HG02623 (cell line): ENCODE results near the gene DGKD.
A peak's percentile ranks its signal among the peaks of the same experiment; 100 is the strongest.
"Not testable (repeated sequence)": the region's sequence is repeated elsewhere in the genome, so short reads cannot be mapped to it uniquely, and the experiment has no call there.

Source experiments
- ATAC-seq: cut with Tn5 transposase; IDR thresholded peaks from one replicate; pipeline ENCODE4 v1.9.1; 2021; ENCODE audit warnings: moderate library complexity; ENCODE audit not compliant: unreplicated experiment

DGKD gene

GRCh38 chr2:233353769-233354499, at the start of gene DGKD:
Gene DGKD (plus strand): TSS chr2:233354494. CDS start chr2:233354519, 25 bp downstream.
- ATAC-seq = peak; percentile 44

- ATAC-seq = no peak
Observed at GRCh38 chr2:233307565-233307964, 46.7 kb upstream of the DGKD start, which contains the start of gene SAG. Gene SAG (plus strand): TSS chr2:233307816. CDS start chr2:233309190, 1,374 bp downstream.

GRCh38 chr2:233311241-233311926, 42.9 kb upstream of the DGKD start:
- no peak for ATAC-seq

- ATAC-seq = no peak
Observed at GRCh38 chr2:233312874-233313273, 41.4 kb upstream of the DGKD start.

GRCh38 chr2:233314180-233314925, 39.9 kb upstream of the DGKD start:
- no peak for ATAC-seq

GRCh38 chr2:233317196-233317943, 36.9 kb upstream of the DGKD start:
- ATAC-seq = no peak

GRCh38 chr2:233319256-233319655, 35.0 kb upstream of the DGKD start:
- ATAC-seq = no peak

GRCh38 chr2:233320470-233320869, 33.8 kb upstream of the DGKD start:
- ATAC-seq = no peak

GRCh38 chr2:233321166-233321565, 33.1 kb upstream of the DGKD start:
- no peak for ATAC-seq

- ATAC-seq = no peak
Observed at GRCh38 chr2:233323851-233324250, 30.4 kb upstream of the DGKD start.

- ATAC-seq = no peak
Observed at GRCh38 chr2:233325256-233325655, 29.0 kb upstream of the DGKD start.

- ATAC-seq = no peak
Observed at GRCh38 chr2:233325814-233326213, 28.5 kb upstream of the DGKD start.

- ATAC-seq = no peak
Observed at GRCh38 chr2:233326500-233326899, 27.8 kb upstream of the DGKD start.

- ATAC-seq = no peak
Observed at GRCh38 chr2:233328922-233329321, 25.4 kb upstream of the DGKD start.

- no peak for ATAC-seq
Observed at GRCh38 chr2:233329489-233330135, 24.7 kb upstream of the DGKD start.

- peak; percentile 72 for ATAC-seq
Observed at GRCh38 chr2:233331536-233331935, 22.8 kb upstream of the DGKD start.

GRCh38 chr2:233332125-233332524, 22.2 kb upstream of the DGKD start:
- no peak for ATAC-seq

GRCh38 chr2:233334915-233335314, 19.4 kb upstream of the DGKD start:
- no peak for ATAC-seq

GRCh38 chr2:233336091-233336490, 18.2 kb upstream of the DGKD start:
- ATAC-seq = not testable (repeated sequence)

GRCh38 chr2:233336541-233336940, 17.8 kb upstream of the DGKD start:
- ATAC-seq = no peak
